HCT116 (cell line): ENCODE data around the gene MAML3. TPM values are rescaled to one million over a fixed set of nuclear protein-coding genes. Genes with fewer than 3 reads are reported as not detected.
A peak's percentile ranks its signal among the peaks of the same experiment; 100 is the strongest.

Experiments used
- ATAC-seq: fragments of 200-7000 bp; cut with Tn5 transposase; 2 replicates; pipeline ENCODE4 v1.9.1; 2020; ENCODE audit warnings: mild to moderate bottlenecking, moderate library complexity
- BruUV-seq: library from RNA; stranded (reverse); fragments of 400-500 nt; replicated peaks from 2 replicates; lab custom pipeline; 2021; lab: Mats Ljungman, UMichigan
- CTCF ChIA-PET: fragments of 300-600 bp; sonication (Branson Sonifier 250); formaldehyde crosslinking; loops from one replicate; lab custom pipeline; 2021; ENCODE audit warnings: antibody characterized with exemption; lab: Charles Lee
- POLR2A ChIA-PET: fragments of 300-600, 350-600 bp; sonication (Branson Sonifier 250); formaldehyde crosslinking; loops from one replicate; lab custom pipeline; 2021; ENCODE audit warnings: antibody characterized with exemption; lab: Charles Lee
- RAD21 ChIA-PET, 2 experiments: fragments of 300-600 bp; sonication (Branson Sonifier 250); formaldehyde crosslinking; loops; one replicate each; lab custom pipeline; 2023; ENCODE audit warnings: low total read pairs in 2 of 2; ENCODE audit not compliant: uncharacterized antibody in 2 of 2, unreplicated experiment in 2 of 2, low non-redundant PET in 1 of 2; lab: Charles Lee
- DNase-seq: peaks from one replicate; pipeline ENCODE4 v3.0.0-alpha.2; 2010; ENCODE audit warnings: low read depth, low spot score
- H2AFZ ChIP-seq: fragments of 200-600 bp; shearing (Covaris generic), sonication (generic); 2 replicates; pipeline ENCODE4 v1.6.1; 2017; ENCODE audit warnings: low read depth, mixed run types, mixed read lengths, antibody characterized with exemption, low read length; ENCODE audit not compliant: poor library complexity, severe bottlenecking
- H3K27ac ChIP-seq: 2 replicates; pipeline ENCODE4 v1.5.1; 2012; ENCODE audit warnings: low read depth, low read length
- H3K27me3 ChIP-seq: fragments of 200-600 bp; sonication (generic); 2 replicates; pipeline ENCODE4 v1.6.1; 2016; ENCODE audit warnings: mixed run types, low read length, mixed read lengths; ENCODE audit not compliant: insufficient read depth
- H3K36me3 ChIP-seq, 2 experiments: fragments of 200-500 bp in 1 of 2; fragments of 200-600 bp in 1 of 2; sonication (Bioruptor generic) in 1 of 2; sonication (generic) in 1 of 2; 2 replicates each; pipeline versions ENCODE4 v1.5.1 to v1.6.1; 2014 to 2016; ENCODE audit warnings: low read length in 2 of 2, inconsistent platforms in 1 of 2, mixed read lengths in 1 of 2, mixed run types in 1 of 2; ENCODE audit not compliant: insufficient read depth in 2 of 2, control insufficient read depth in 1 of 2
- H3K4me1 ChIP-seq, 2 experiments: fragments of 200-600 bp in 1 of 2; sonication (generic) in 1 of 2; 2 replicates each; pipeline versions ENCODE4 v1.5.1 to v1.6.1; 2012 to 2017; ENCODE audit warnings: low read length in 2 of 2, inconsistent platforms in 1 of 2, mild to moderate bottlenecking in 1 of 2, mixed read lengths in 1 of 2, mixed run types in 1 of 2, moderate library complexity in 1 of 2; ENCODE audit not compliant: insufficient read depth in 2 of 2, control insufficient read depth in 1 of 2
- H3K4me2 ChIP-seq: fragments of 200-600 bp; sonication (generic); 2 replicates; pipeline ENCODE4 v1.6.1; 2017; ENCODE audit warnings: mixed run types, low read length, mixed read lengths
- H3K4me3 ChIP-seq, 2 experiments: fragments of 200-600 bp in 1 of 2; sonication (generic) in 1 of 2; replicated peaks in 1 of 2; 2 replicates each; pipeline ENCODE4 v1.5.1; 2011 to 2016; ENCODE audit warnings: low read length in 2 of 2, control low read depth in 1 of 2, low read depth in 1 of 2, mild to moderate bottlenecking in 1 of 2, mixed read lengths in 1 of 2, mixed run types in 1 of 2
- H3K79me2 ChIP-seq: fragments of 200-600 bp; sonication (generic); 2 replicates; pipeline ENCODE4 v1.6.1; 2017; ENCODE audit warnings: mild to moderate bottlenecking, mixed run types, low read length, moderate library complexity, mixed read lengths; ENCODE audit not compliant: insufficient read depth
- H3K9ac ChIP-seq: fragments of 200-600 bp; sonication (generic); 2 replicates; pipeline ENCODE4 v1.6.1; 2016; ENCODE audit warnings: low read length, mixed read lengths
- H3K9me2 ChIP-seq: fragments of 200-600 bp; sonication (generic), shearing (Covaris generic); 2 replicates; pipeline ENCODE4 v1.6.1; 2017; ENCODE audit warnings: mixed run types, mild to moderate bottlenecking, moderate library complexity; ENCODE audit not compliant: insufficient read depth
- H3K9me3 ChIP-seq, 2 experiments: fragments of 200-500 bp in 1 of 2; fragments of 200-600 bp in 1 of 2; sonication (Bioruptor generic) in 1 of 2; sonication (generic) in 1 of 2; 2 replicates each; pipeline ENCODE4 v1.6.1; 2014 to 2017; ENCODE audit warnings: low read length in 2 of 2, mixed read lengths in 2 of 2, inconsistent platforms in 1 of 2, low read depth in 1 of 2, mild to moderate bottlenecking in 1 of 2, mixed run types in 1 of 2, moderate library complexity in 1 of 2; ENCODE audit not compliant: control insufficient read depth in 1 of 2, insufficient read depth in 1 of 2
- H4K20me1 ChIP-seq: fragments of 200-600 bp; sonication (generic), shearing (Covaris generic); 2 replicates; pipeline ENCODE4 v1.6.1; 2017; ENCODE audit warnings: mixed run types, mild to moderate bottlenecking, moderate library complexity; ENCODE audit not compliant: insufficient read depth
- CEBPB ChIP-seq: IDR thresholded peaks from 2 replicates; pipeline ENCODE4 v1.6.1; 2012; ENCODE audit warnings: low read depth
- EZH2 ChIP-seq: fragments of 200-600 bp; sonication (generic); IDR thresholded peaks from 2 replicates; pipeline ENCODE4 v1.6.1; 2017; ENCODE audit warnings: antibody characterized with exemption, mixed run types
- SP1 ChIP-seq: IDR thresholded peaks from 2 replicates; pipeline ENCODE4 v1.6.1; 2012; ENCODE audit warnings: low read depth
- TCF7L2 ChIP-seq: IDR thresholded peaks from 2 replicates; pipeline ENCODE4 v1.7.0; 2011; ENCODE audit warnings: borderline replicate concordance, inconsistent platforms; ENCODE audit not compliant: insufficient read depth, insufficient read length; ENCODE audit errors: extremely low read depth
- intact Hi-C: fragments of 100-400 bp; cut with micrococcal nuclease; formaldehyde crosslinking; loops from 2 replicates; pipeline ENCODE4 v1.10.0; 2022
- total RNA-seq: library from RNA; stranded (reverse); gene quantifications from one replicate; pipeline ENCODE4 v1.2.1, GENCODE V29; 2021; ENCODE audit not compliant: unreplicated experiment
- TF ChIP-seq, protein P1 (sequence below): IDR thresholded peaks from 2 replicates; pipeline ENCODE4 v1.6.1; 2011; ENCODE audit warnings: mild to moderate bottlenecking, low read length, moderate library complexity; ENCODE audit not compliant: insufficient replicate concordance; ENCODE audit errors: extremely low read depth
- TF ChIP-seq, protein P2 (sequence below), 3 experiments: fragments of 200-600 bp in 1 of 3; sonication (generic) in 1 of 3; IDR thresholded peaks in 2 of 3; conservative IDR thresholded peaks in 1 of 3; 2 replicates each; pipeline ENCODE4 v1.5.1; 2012 to 2017; ENCODE audit warnings: low read depth in 2 of 3, low read length in 2 of 3, antibody characterized with exemption in 1 of 3, borderline replicate concordance in 1 of 3, control low read depth in 1 of 3, mild to moderate bottlenecking in 1 of 3, mixed read lengths in 1 of 3, mixed run types in 1 of 3, moderate library complexity in 1 of 3; ENCODE audit not compliant: insufficient read depth in 1 of 3

Gene MAML3
- total RNA-seq, 1 experiment from 2014 or later, result 3.1 TPM

DNA sequence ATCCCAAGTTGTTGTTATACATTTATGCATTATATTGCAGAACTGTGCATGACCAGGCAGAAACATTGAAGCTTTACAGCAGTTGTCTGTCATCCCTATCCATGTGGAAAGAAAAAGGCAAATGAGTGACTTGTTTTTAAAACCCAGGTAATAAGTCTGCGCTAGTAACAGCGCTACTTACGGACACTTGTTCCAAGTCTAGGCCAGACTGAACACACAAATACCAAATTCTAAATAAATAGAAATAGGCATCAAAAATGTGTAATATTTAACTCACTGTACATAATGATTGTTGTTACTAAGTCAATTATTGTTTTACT is 548 bp upstream of the MAML3 start:
- BruUV-seq, result no TSS peak
- H3K27ac ChIP-seq, result no peak overlapping the region
- H2AFZ ChIP-seq, result peak overlapping the region; percentile 71
- no peaks in the 10 kb centered on the region for H4K20me1 ChIP-seq
- peaks cover 3 to 28% of the 10 kb centered on the region in 2 experiments for H3K4me1 ChIP-seq
- ATAC-seq, result no peak
- H3K9me3 ChIP-seq, result no peaks in the 10 kb centered on the region
- H3K27me3 ChIP-seq, result no peaks in the 10 kb centered on the region
- peak overlapping the region; percentile 69 for H3K9ac ChIP-seq
- ChIA-PET CTCF (interaction anchor here (1.4 to 2.0 kb wide), 2 partner anchors 95 to 98 kb away, joined by 5 read pairs; no protein-coding TSS in a partner anchor), RAD21 (interaction anchor here in 1 of 2 experiments (0.6 kb wide), 1 partner anchor 102 kb away, joined by 3 read pairs; no protein-coding TSS in a partner anchor), POLR2A (interaction anchor here (1.4 to 1.7 kb wide), 3 partner anchors 94 to 98 kb away, joined by 4 to 8 read pairs (median 4); no protein-coding TSS in a partner anchor)
- TF ChIP-seq EZH2, result no peak
- no peak for TF ChIP-seq TCF7L2
- TF ChIP-seq, protein P1, sequence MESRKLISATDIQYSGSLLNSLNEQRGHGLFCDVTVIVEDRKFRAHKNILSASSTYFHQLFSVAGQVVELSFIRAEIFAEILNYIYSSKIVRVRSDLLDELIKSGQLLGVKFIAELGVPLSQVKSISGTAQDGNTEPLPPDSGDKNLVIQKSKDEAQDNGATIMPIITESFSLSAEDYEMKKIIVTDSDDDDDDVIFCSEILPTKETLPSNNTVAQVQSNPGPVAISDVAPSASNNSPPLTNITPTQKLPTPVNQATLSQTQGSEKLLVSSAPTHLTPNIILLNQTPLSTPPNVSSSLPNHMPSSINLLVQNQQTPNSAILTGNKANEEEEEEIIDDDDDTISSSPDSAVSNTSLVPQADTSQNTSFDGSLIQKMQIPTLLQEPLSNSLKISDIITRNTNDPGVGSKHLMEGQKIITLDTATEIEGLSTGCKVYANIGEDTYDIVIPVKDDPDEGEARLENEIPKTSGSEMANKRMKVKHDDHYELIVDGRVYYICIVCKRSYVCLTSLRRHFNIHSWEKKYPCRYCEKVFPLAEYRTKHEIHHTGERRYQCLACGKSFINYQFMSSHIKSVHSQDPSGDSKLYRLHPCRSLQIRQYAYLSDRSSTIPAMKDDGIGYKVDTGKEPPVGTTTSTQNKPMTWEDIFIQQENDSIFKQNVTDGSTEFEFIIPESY, result no peak
- TF ChIP-seq, protein P2, sequence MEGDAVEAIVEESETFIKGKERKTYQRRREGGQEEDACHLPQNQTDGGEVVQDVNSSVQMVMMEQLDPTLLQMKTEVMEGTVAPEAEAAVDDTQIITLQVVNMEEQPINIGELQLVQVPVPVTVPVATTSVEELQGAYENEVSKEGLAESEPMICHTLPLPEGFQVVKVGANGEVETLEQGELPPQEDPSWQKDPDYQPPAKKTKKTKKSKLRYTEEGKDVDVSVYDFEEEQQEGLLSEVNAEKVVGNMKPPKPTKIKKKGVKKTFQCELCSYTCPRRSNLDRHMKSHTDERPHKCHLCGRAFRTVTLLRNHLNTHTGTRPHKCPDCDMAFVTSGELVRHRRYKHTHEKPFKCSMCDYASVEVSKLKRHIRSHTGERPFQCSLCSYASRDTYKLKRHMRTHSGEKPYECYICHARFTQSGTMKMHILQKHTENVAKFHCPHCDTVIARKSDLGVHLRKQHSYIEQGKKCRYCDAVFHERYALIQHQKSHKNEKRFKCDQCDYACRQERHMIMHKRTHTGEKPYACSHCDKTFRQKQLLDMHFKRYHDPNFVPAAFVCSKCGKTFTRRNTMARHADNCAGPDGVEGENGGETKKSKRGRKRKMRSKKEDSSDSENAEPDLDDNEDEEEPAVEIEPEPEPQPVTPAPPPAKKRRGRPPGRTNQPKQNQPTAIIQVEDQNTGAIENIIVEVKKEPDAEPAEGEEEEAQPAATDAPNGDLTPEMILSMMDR (IDR thresholded peaks at IDR 0.05 in 2 of 3, conservative IDR thresholded peaks at IDR 0.05 in 1 of 3; ENCODE audit: borderline replicate concordance in 1 of 3, insufficient read depth in 1 of 3, low read depth in 2 of 3, low read length in 2 of 3), result no peak
- TF ChIP-seq CEBPB, result no peak
- TF ChIP-seq SP1, result no peak
- intact Hi-C loops, result loop anchor here (1.0 to 5.0 kb wide), 5 partner anchors 57 to 497 kb away; no protein-coding TSS in a partner anchor
- no peaks in the 10 kb centered on the region for H3K79me2 ChIP-seq
- no peak for DNase-seq
- no peaks in the 10 kb centered on the region for H3K36me3 ChIP-seq
- peak overlapping the region; percentile 70 to 80 for H3K4me3 ChIP-seq
- H3K4me2 ChIP-seq, result peak overlapping the region; percentile 97
- no peaks in the 10 kb centered on the region; the same call in 1 of the 2 replicates for H3K9me2 ChIP-seq
